Neuronal stem cell (in vitro differentiated cells): Measurements from ENCODE around the gene EML5.
A peak's percentile ranks its signal among the peaks of the same experiment; 100 is the strongest.

ENCODE experiments used
- DNase-seq: peaks from one replicate; pipeline ENCODE4 v3.0.0-alpha.2; 2013; ENCODE audit warnings: low spot score
- H2AFZ ChIP-seq: one replicate; pipeline ENCODE4 v1.6.1; 2013; ENCODE audit warnings: mild to moderate bottlenecking, low read length, inconsistent platforms
- H2AK5ac ChIP-seq: 2 replicates; pipeline ENCODE4 v1.6.1; 2013; ENCODE audit warnings: low read depth, mild to moderate bottlenecking, inconsistent platforms, low read length, moderate library complexity, mixed read lengths
- H2BK120ac ChIP-seq: 2 replicates; pipeline ENCODE4 v1.6.1; 2013; ENCODE audit warnings: low read depth, mild to moderate bottlenecking, inconsistent platforms, low read length, moderate library complexity, mixed read lengths
- H2BK12ac ChIP-seq: one replicate; pipeline ENCODE4 v1.6.1; 2013; ENCODE audit warnings: low read length, inconsistent platforms
- H2BK15ac ChIP-seq: 2 replicates; pipeline ENCODE4 v1.6.1; 2013; ENCODE audit warnings: mild to moderate bottlenecking, low read length, inconsistent platforms, mixed read lengths
- H2BK5ac ChIP-seq: one replicate; pipeline ENCODE4 v1.6.1; 2013; ENCODE audit warnings: inconsistent platforms, mild to moderate bottlenecking, low read length, moderate library complexity
- H3K14ac ChIP-seq: one replicate; pipeline ENCODE4 v1.6.1; 2013; ENCODE audit warnings: low read length, inconsistent platforms
- H3K18ac ChIP-seq: 2 replicates; pipeline ENCODE4 v1.6.1; 2013; ENCODE audit warnings: low read length, inconsistent platforms
- H3K23ac ChIP-seq: 2 replicates; pipeline ENCODE4 v1.6.1; 2013; ENCODE audit warnings: low read depth, mild to moderate bottlenecking, mixed read lengths, low read length, inconsistent platforms; ENCODE audit not compliant: poor library complexity
- H3K27ac ChIP-seq: replicated peaks from 3 replicates; pipeline ENCODE4 v1.5.1; 2013; ENCODE audit warnings: low read length, inconsistent platforms
- H3K27me3 ChIP-seq, 3 experiments: 2 replicates each; pipeline ENCODE4 v1.6.1; 2013; ENCODE audit warnings: low read length in 3 of 3, mild to moderate bottlenecking in 2 of 3, inconsistent platforms in 1 of 3, low read depth in 1 of 3, mixed read lengths in 1 of 3, moderate library complexity in 1 of 3; ENCODE audit not compliant: control insufficient read depth in 3 of 3, insufficient read depth in 3 of 3
- H3K36me3 ChIP-seq, 2 donors: replicated peaks in 1 of 2; 2 replicates each; pipeline ENCODE4 v1.6.1; 2013; ENCODE audit warnings: low read length in 2 of 2; ENCODE audit not compliant: control insufficient read depth in 2 of 2, insufficient read depth in 2 of 2
- H3K4ac ChIP-seq: 2 replicates; pipeline ENCODE4 v1.6.1; 2013; ENCODE audit warnings: inconsistent platforms, mild to moderate bottlenecking, low read length, moderate library complexity
- H3K4me1 ChIP-seq, 2 donors: 1 replicate in 1 of 2; 2 replicates in 1 of 2; pipeline ENCODE4 v1.6.1; 2013; ENCODE audit warnings: low read length in 2 of 2, low read depth in 1 of 2; ENCODE audit not compliant: control insufficient read depth in 2 of 2, insufficient read depth in 1 of 2
- H3K4me2 ChIP-seq: one replicate; pipeline ENCODE4 v1.6.1; 2013; ENCODE audit warnings: mild to moderate bottlenecking, low read length, inconsistent platforms; ENCODE audit not compliant: insufficient read depth, poor library complexity, severe bottlenecking
- H3K4me3 ChIP-seq, 2 donors: 2 replicates each; pipeline ENCODE4 v1.5.1; 2013; ENCODE audit warnings: low read length in 2 of 2, mild to moderate bottlenecking in 2 of 2, inconsistent platforms in 1 of 2, moderate library complexity in 1 of 2
- H3K79me1 ChIP-seq: one replicate; pipeline ENCODE4 v1.6.1; 2013; ENCODE audit warnings: low read depth, mild to moderate bottlenecking, inconsistent platforms, low read length, moderate library complexity
- H3K9ac ChIP-seq: one replicate; pipeline ENCODE4 v1.6.1; 2013; ENCODE audit warnings: mild to moderate bottlenecking, low read depth, low read length, inconsistent platforms; ENCODE audit not compliant: poor library complexity
- H3K9me3 ChIP-seq, 2 donors: replicated peaks in 1 of 2; 2 replicates each; pipeline versions ENCODE3 to v1.6.1; 2013; ENCODE audit warnings: low read length in 2 of 2, mild to moderate bottlenecking in 2 of 2, inconsistent platforms in 1 of 2, low read depth in 1 of 2, mixed read lengths in 1 of 2, moderate library complexity in 1 of 2; ENCODE audit not compliant: control insufficient read depth in 2 of 2, insufficient read depth in 1 of 2
- H4K8ac ChIP-seq: one replicate; pipeline ENCODE4 v1.6.1; 2013; ENCODE audit warnings: low read depth, mild to moderate bottlenecking, inconsistent platforms, low read length, moderate library complexity
- H4K91ac ChIP-seq: one replicate; pipeline ENCODE4 v1.6.1; 2013; ENCODE audit warnings: low read length, low read depth, mild to moderate bottlenecking, inconsistent platforms; ENCODE audit not compliant: poor library complexity
- WGBS, 2 donors: extraction: QIAGEN DNeasy Blood & Tissue Kit; methylation state at CpG; one replicate each; pipeline ENCODE4 v1.1.7; 2013; ENCODE audit warnings: missing lambda C conversion rate in 2 of 2, mixed read lengths in 1 of 2; ENCODE audit not compliant: insufficient read length in 2 of 2, insufficient replicate concordance in 1 of 2; ENCODE audit errors: extremely low coverage in 2 of 2; 5-methylcytosine and 5-hydroxymethylcytosine counted together

The EML5 gene

DNA sequence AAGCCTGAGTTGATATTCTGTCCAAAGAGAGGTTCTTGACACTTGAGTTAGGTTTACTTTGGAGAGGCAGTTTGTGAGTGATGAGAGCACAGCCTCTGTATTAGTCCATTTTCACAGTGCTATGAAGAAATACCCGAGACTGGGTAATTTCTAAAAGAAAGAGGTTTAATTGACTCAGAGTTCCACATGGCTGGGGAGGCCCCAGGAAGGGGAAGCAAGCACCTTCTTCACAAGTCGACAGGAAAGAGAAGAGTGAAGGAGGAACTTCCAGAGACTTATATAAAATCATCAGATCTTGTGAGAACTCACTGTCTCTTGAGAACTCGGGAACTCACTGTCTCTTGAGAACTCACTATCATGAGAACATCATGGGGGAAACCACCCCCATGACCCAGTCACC lies 224.6 kb downstream of the EML5 start:
- Histone ChIP-seq H3K79me1 (no peaks in the 10 kb centered on the region), H3K23ac (no peak overlapping the region), H2BK12ac (no peak overlapping the region), H3K4me3 (no peak overlapping the region), H4K91ac (no peak overlapping the region), H3K18ac (no peak overlapping the region), H2BK5ac (no peak overlapping the region), H3K36me3 (peaks cover 28 to 87% of the 10 kb centered on the region in 2 donors), H3K27ac (no peak overlapping the region), H3K4me2 (no peak overlapping the region), H2BK15ac (no peak overlapping the region), H2BK120ac (no peak overlapping the region), H3K4ac (no peak overlapping the region), H2AFZ (no peak overlapping the region), H3K9me3 (peaks cover 0 to 3% of the 10 kb centered on the region in 2 donors), H3K4me1 (no peaks in the 10 kb centered on the region), H2AK5ac (no peak overlapping the region), H3K9ac (no peak overlapping the region), H3K27me3 (no peaks in the 10 kb centered on the region), H4K8ac (no peak overlapping the region), H3K14ac (no peak overlapping the region)
- no CpG with 5 or more reads among the region's 3 CpGs for WGBS, 2 donors
- DNase-seq: no peak

DNA sequence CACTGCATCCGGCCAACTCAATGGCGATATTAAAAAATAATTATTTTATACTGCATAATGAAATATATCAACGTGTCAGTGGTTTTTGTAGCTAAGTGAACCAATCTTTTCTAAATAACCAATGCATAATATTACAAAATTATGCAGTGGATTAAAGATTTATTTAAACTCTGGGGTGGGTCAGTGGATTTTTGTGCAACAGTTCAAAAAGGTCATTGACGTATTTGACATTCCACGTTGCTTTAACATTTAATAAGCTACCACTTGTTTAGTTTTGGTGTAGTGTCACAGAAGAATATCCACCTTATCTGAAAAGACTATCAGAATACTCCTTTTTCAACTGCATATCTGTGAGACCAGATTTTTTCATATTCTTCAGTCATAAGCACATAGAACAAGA lies 227.3 kb downstream of the EML5 start:
- H2BK12ac ChIP-seq: no peak overlapping the region
- no peak overlapping the region for H3K14ac ChIP-seq
- H4K8ac ChIP-seq: no peak overlapping the region
- no peak overlapping the region for H2BK120ac ChIP-seq
- no peak overlapping the region for H4K91ac ChIP-seq
- no peak overlapping the region for H3K4me3 ChIP-seq
- no peak overlapping the region for H3K23ac ChIP-seq
- H3K4me2 ChIP-seq: no peak overlapping the region
- H2AK5ac ChIP-seq: no peak overlapping the region
- H3K27ac ChIP-seq: no peak overlapping the region
- H3K9me3 ChIP-seq: peaks cover 0 to 3% of the 10 kb centered on the region in 2 donors
- no peaks in the 10 kb centered on the region for H3K27me3 ChIP-seq
- H2BK15ac ChIP-seq: no peak overlapping the region
- DNase-seq: no peak
- H3K9ac ChIP-seq: no peak overlapping the region
- no CpG with 5 or more reads among the region's 5 CpGs for WGBS, 2 donors
- no peak overlapping the region for H2AFZ ChIP-seq
- H2BK5ac ChIP-seq: no peak overlapping the region
- H3K79me1 ChIP-seq: peaks cover 3% of the 10 kb centered on the region
- H3K36me3 ChIP-seq: peaks cover 18 to 60% of the 10 kb centered on the region in 2 donors
- H3K4me1 ChIP-seq: no peaks in the 10 kb centered on the region
- no peak overlapping the region for H3K18ac ChIP-seq
- H3K4ac ChIP-seq: no peak overlapping the region

DNA sequence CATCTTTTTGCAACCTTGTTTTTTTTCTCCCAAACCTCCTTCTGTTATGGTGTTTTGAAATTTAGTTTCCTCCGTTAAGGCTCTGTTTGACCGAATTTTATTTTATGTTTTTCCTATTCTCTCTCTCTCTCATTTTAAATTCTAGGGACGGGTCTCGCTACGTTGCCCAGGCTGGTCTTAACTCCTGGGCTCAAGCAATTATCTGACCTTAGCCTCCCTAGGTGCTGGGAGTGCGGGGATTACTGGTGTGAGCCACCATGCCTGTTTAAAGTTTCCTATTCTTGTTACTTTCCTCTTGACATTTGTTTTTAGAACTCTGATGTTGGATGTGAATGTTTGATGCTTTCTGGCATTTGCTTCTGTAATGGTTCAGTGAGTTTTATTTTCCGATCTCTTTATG lies 228.9 kb downstream of the EML5 start:
- no peak overlapping the region for H3K27ac ChIP-seq
- WGBS, 2 donors: no CpG with 5 or more reads among the region's 7 CpGs
- no peak overlapping the region for H3K23ac ChIP-seq

DNA sequence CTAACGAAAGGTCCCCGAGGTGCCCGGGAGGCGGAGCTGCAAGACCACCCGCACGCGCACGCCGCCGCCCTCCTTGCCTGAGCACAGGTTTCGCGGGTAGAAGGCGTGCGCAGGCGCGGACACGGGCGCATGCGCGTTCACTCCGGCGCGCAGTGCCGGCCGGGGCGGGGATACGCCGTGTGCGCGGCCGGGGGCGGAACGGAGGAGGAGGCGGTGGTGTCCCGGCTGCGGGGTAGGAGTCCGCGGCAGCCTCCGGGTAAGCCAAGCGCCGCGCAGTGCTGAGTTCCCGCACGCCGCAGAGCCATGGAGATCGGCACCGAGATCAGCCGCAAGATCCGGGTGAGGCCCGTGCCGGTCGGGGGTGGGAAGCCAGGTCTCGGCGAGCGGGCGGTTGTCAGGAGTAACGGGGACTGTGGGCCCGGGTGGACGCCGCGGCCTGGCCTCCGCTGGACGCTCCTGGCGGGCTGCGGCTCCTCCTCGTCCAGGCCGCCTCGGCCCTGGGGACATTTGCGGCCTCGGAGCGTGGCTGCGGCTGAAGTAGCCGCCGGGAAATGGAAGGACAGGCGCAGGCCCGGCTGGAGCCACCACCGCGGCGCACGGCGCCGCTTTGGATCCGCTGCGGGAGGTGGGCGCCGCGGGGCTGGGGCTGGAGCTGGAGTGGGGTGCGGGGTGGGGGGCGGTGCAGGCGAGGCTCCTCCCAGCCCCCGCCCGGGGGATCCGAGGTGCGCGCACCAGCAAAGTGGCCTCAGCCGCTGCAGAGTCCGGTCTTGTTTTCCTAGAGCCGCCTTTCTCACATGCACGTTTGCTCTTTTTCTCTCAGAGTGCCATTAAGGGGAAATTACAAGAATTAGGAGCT lies 229.7 kb downstream of the EML5 start, which contains the start of gene ZC3H14:
Gene ZC3H14 (plus strand): TSS at position 207 of the 856 bp plus-strand sequence. CDS start 97 bp downstream, at position 304.
- DNase-seq: peak; percentile 93

More for the DNA sequence above, 228.9 kb downstream of the EML5 start:
- peaks cover 8 to 44% of the 10 kb centered on the region in 2 donors for H3K36me3 ChIP-seq
- H2BK15ac ChIP-seq: no peak overlapping the region
- no peak overlapping the region for H2AK5ac ChIP-seq
- peak overlapping the region; percentile 57 for H3K4me2 ChIP-seq
- no peak overlapping the region for H2BK120ac ChIP-seq
- no peak overlapping the region for H2AFZ ChIP-seq
- DNase-seq: no peak
- no peak overlapping the region for H4K91ac ChIP-seq
- H3K4me3 ChIP-seq: peak overlapping the region; percentile 93 to 97
- H3K14ac ChIP-seq: no peak overlapping the region
- H3K27me3 ChIP-seq: no peaks in the 10 kb centered on the region
- H3K79me1 ChIP-seq: peaks cover 3% of the 10 kb centered on the region
- H3K4me1 ChIP-seq: no peaks in the 10 kb centered on the region
- H3K18ac ChIP-seq: no peak overlapping the region
- no peak overlapping the region for H3K4ac ChIP-seq
- no peaks in the 10 kb centered on the region for H3K9me3 ChIP-seq
- no peak overlapping the region for H3K9ac ChIP-seq
- H4K8ac ChIP-seq: no peak overlapping the region
- H2BK12ac ChIP-seq: no peak overlapping the region
- no peak overlapping the region for H2BK5ac ChIP-seq

More for the DNA sequence above, 229.7 kb downstream of the EML5 start, which contains the start of gene ZC3H14:
- Histone ChIP-seq H4K91ac (no peak within 1 kb of the TSS), H3K14ac (peak within 1 kb of the TSS; percentile 56), H3K4me2 (peak within 1 kb of the TSS; percentile 57), H3K9me3 (no peaks in the 10 kb centered on the region), H3K23ac (peak within 1 kb of the TSS; percentile 89), H3K27me3 (no peaks in the 10 kb centered on the region), H3K9ac (peak within 1 kb of the TSS; percentile 99), H3K27ac (peak within 1 kb of the TSS; percentile 91), H3K36me3 (peaks cover 2 to 36% of the 10 kb centered on the region in 2 donors), H3K4me3 (peak within 1 kb of the TSS; percentile 93 to 97), H2BK5ac (peak within 1 kb of the TSS; percentile 82), H4K8ac (peak within 1 kb of the TSS; percentile 65), H3K4me1 (no peaks in the 10 kb centered on the region), H2AK5ac (peak within 1 kb of the TSS; percentile 98), H2BK15ac (peak within 1 kb of the TSS; percentile 85), H2AFZ (peak within 1 kb of the TSS; percentile 97), H2BK120ac (peak within 1 kb of the TSS; percentile 61), H3K18ac (peak within 1 kb of the TSS; percentile 100), H3K4ac (peak within 1 kb of the TSS; percentile 53), H2BK12ac (peak within 1 kb of the TSS; percentile 58), H3K79me1 (peaks cover 3% of the 10 kb centered on the region)
- no CpG with 5 or more reads among the region's 99 CpGs for WGBS, 2 donors
